GM12801 (cell line): Measurements from ENCODE around the gene LY6G5C.

Experiments used
- CTCF ChIP-seq: IDR thresholded peaks from one replicate; pipeline ENCODE4 v1.5.1; 2011; ENCODE audit warnings: control low read depth; ENCODE audit not compliant: insufficient read length; ENCODE audit errors: extremely low read depth

The LY6G5C gene

DNA sequence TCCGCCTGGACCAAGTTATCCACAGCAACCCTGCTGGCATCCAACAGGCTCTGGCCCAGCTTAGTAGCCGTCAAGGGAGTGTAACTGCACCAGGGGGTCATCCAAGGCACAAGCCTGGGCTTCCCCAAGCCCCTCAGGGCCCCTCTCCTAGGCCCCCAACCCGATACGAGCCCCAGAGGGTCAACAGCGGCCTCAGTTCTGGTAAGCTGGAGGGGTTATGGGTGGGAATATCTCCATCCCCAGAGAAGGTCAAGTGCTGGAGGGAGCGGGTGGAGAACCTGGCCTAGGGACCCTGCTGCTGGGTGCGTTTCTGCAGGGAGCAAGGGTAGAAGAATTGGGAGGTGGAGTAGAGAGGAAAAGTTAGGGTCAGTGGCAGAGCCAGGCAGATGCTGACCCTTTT is 47.4 kb downstream of the LY6G5C start:
- TF ChIP-seq CTCF = no peak

DNA sequence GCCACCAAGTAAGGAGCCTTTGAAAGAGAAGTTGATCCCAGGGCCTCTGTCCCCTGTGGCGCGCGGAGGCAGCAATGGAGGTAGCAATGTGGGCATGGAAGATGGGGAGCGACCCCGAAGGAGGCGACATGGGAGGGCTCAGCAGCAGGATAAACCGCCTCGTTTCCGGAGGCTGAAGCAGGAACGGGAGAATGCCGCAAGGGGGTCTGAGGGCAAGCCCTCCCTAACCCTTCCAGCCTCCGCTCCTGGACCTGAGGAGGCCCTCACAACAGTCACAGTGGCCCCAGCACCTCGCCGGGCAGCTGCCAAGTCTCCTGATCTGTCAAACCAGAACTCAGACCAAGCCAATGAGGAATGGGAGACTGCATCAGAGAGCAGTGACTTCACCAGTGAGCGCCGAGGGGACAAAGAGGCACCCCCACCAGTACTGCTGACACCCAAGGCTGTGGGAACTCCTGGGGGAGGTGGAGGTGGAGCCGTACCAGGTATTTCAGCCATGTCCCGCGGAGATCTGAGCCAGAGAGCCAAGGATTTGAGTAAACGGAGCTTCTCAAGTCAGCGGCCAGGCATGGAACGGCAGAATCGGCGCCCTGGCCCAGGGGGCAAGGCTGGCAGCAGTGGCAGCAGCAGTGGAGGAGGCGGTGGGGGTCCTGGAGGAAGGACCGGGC is 48.5 kb downstream of the LY6G5C start:
- TF ChIP-seq CTCF = no peak

DNA sequence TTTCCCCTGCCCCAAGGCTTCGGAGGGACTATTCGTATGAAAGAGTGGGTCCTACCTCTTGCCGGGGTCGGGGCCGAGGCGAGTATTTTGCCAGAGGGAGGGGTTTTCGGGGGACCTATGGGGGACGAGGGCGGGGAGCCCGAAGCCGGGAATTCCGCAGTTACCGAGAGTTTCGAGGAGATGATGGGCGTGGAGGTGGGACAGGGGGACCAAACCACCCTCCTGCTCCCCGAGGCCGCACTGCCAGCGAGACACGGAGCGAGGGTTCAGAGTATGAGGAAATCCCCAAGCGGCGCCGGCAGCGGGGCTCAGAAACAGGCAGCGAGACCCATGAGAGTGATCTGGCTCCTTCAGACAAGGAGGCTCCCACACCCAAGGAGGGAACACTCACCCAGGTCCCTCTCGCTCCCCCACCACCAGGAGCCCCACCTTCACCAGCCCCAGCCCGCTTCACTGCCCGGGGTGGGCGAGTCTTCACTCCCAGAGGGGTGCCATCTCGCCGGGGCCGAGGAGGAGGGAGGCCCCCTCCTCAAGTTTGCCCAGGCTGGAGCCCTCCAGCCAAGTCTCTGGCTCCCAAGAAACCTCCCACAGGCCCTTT is 49.1 kb downstream of the LY6G5C start:
- TF ChIP-seq CTCF = no peak

DNA sequence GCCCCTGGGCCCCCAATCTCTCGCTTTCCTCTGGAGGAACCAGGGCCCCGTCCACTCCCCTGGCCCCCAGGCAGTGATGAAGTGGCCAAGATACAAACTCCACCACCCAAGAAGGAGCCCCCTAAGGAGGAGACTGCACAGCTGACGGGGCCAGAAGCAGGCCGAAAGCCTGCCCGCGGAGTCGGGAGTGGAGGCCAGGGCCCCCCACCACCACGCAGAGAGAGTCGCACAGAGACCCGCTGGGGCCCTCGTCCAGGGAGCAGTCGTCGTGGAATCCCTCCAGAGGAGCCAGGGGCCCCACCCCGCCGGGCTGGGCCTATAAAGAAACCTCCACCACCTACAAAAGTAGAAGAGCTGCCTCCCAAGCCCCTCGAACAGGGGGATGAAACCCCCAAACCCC is 49.7 kb downstream of the LY6G5C start:
- TF ChIP-seq CTCF = no peak

- no peak for TF ChIP-seq CTCF
These were observed 50.5 kb downstream of the LY6G5C start for GRCh38 chr6:31630177-31630934.

GRCh38 chr6:31629014-31629413 is 51.9 kb downstream of the LY6G5C start:
- TF ChIP-seq CTCF = no peak

- TF ChIP-seq CTCF = no peak
These were observed 53.1 kb downstream of the LY6G5C start for GRCh38 chr6:31627690-31628287.
